Liver (tissue), 9 donors: ENCODE data around the gene HCRT. TPM values are rescaled to one million over a fixed set of nuclear protein-coding genes. Genes with fewer than 3 reads are reported as not detected.

ENCODE experiments used
- DNase-seq: peaks from one replicate; pipeline ENCODE4 v3.0.0-alpha.2; 2017; ENCODE audit warnings: low spot score
- H3K27ac ChIP-seq, 2 donors: one replicate each; pipeline ENCODE4 v1.7.0; 2013; ENCODE audit warnings: inconsistent platforms in 2 of 2, low read length in 2 of 2, control low read depth in 1 of 2, low read depth in 1 of 2, mild to moderate bottlenecking in 1 of 2
- H3K27me3 ChIP-seq, 4 donors: one replicate each; pipeline versions ENCODE4 v1.6.1 to v1.7.0; 2013; ENCODE audit warnings: low read length in 3 of 4, inconsistent platforms in 1 of 4, mild to moderate bottlenecking in 1 of 4, moderate library complexity in 1 of 4; ENCODE audit not compliant: control insufficient read depth in 4 of 4, insufficient read depth in 4 of 4
- H3K36me3 ChIP-seq, 4 donors: one replicate each; pipeline versions ENCODE4 v1.6.1 to v1.7.0; 2013; ENCODE audit warnings: low read length in 3 of 4, mild to moderate bottlenecking in 3 of 4, low read depth in 1 of 4, moderate library complexity in 1 of 4; ENCODE audit not compliant: control insufficient read depth in 4 of 4, insufficient read depth in 3 of 4
- H3K4me1 ChIP-seq, 4 donors: one replicate each; pipeline versions ENCODE4 v1.6.1 to v1.7.0; 2013; ENCODE audit warnings: low read length in 3 of 4, mild to moderate bottlenecking in 3 of 4, moderate library complexity in 1 of 4; ENCODE audit not compliant: control insufficient read depth in 4 of 4, insufficient read depth in 4 of 4
- H3K4me3 ChIP-seq, 3 donors: one replicate each; pipeline versions ENCODE4 v1.6.1 to v1.7.0; 2013; ENCODE audit warnings: low read length in 3 of 3, control low read depth in 1 of 3, low read depth in 1 of 3, mild to moderate bottlenecking in 1 of 3
- H3K9ac ChIP-seq, 2 donors: one replicate each; pipeline ENCODE4 v1.7.0; 2013; ENCODE audit warnings: low read length in 2 of 2, mild to moderate bottlenecking in 2 of 2, moderate library complexity in 2 of 2, control low read depth in 1 of 2, low read depth in 1 of 2
- H3K9me3 ChIP-seq, 4 donors: one replicate each; pipeline versions ENCODE4 v1.6.1 to v1.7.0; 2013; ENCODE audit warnings: low read length in 3 of 4; ENCODE audit not compliant: control insufficient read depth in 4 of 4
- EGR1 ChIP-seq, 2 donors: IDR thresholded peaks; 2 replicates each; pipeline ENCODE4 v1.6.1; 2016 to 2018; ENCODE audit warnings: antibody characterized with exemption in 2 of 2, low read depth in 2 of 2
- FOXA1 ChIP-seq: IDR thresholded peaks from 2 replicates; pipeline ENCODE4 v1.6.1; 2016; ENCODE audit warnings: antibody characterized with exemption
- FOXA2 ChIP-seq: IDR thresholded peaks from 2 replicates; pipeline ENCODE4 v1.6.1; 2016; ENCODE audit warnings: antibody characterized with exemption
- GABPA ChIP-seq, 2 donors: IDR thresholded peaks in 1 of 2; conservative IDR thresholded peaks in 1 of 2; 2 replicates each; pipeline ENCODE4 v1.6.1; 2016; ENCODE audit warnings: antibody characterized with exemption in 2 of 2, mild to moderate bottlenecking in 1 of 2, moderate library complexity in 1 of 2
- HNF4A ChIP-seq, 2 donors: conservative IDR thresholded peaks; 2 replicates each; pipeline ENCODE4 v1.6.1; 2016; ENCODE audit warnings: antibody characterized with exemption in 2 of 2, mild to moderate bottlenecking in 2 of 2
- HNF4G ChIP-seq: IDR thresholded peaks from 2 replicates; pipeline ENCODE4 v1.6.1; 2016; ENCODE audit warnings: antibody characterized with exemption
- JUND ChIP-seq, 2 donors: IDR thresholded peaks; 2 replicates each; pipeline ENCODE4 v1.6.1; 2016; ENCODE audit warnings: antibody characterized with exemption in 2 of 2
- NR2F2 ChIP-seq: IDR thresholded peaks from 2 replicates; pipeline ENCODE4 v1.6.1; 2016; ENCODE audit warnings: antibody characterized with exemption
- RAD21 ChIP-seq, 2 donors: IDR thresholded peaks; 2 replicates each; pipeline ENCODE4 v1.6.1; 2016; ENCODE audit warnings: antibody characterized with exemption in 2 of 2, mild to moderate bottlenecking in 2 of 2
- RXRA ChIP-seq, 2 donors: IDR thresholded peaks; 2 replicates each; pipeline ENCODE4 v1.6.1; 2017 to 2018; ENCODE audit warnings: antibody characterized with exemption in 2 of 2, mild to moderate bottlenecking in 1 of 2
- SP1 ChIP-seq: IDR thresholded peaks from 2 replicates; pipeline ENCODE4 v1.6.1; 2018; ENCODE audit warnings: antibody characterized with exemption, mild to moderate bottlenecking
- TAF1 ChIP-seq: conservative IDR thresholded peaks from 2 replicates; pipeline ENCODE4 v1.6.1; 2016; ENCODE audit warnings: antibody characterized with exemption, mild to moderate bottlenecking
- YY1 ChIP-seq: IDR thresholded peaks from 2 replicates; pipeline ENCODE4 v1.6.1; 2016; ENCODE audit warnings: antibody characterized with exemption, mild to moderate bottlenecking
- WGBS: extraction: QIAGEN DNeasy Blood & Tissue Kit; methylation state at CpG from one replicate; pipeline ENCODE4 v1.1.7; 2013; 5-methylcytosine and 5-hydroxymethylcytosine counted together
- polyA plus RNA-seq, 2 donors: library from polyadenylated mRNA; stranded (reverse) in 1 of 2; unstranded in 1 of 2; fragments of 200-250 nt in 1 of 2; fragments of >200 nt in 1 of 2; fragmentation: Nextera tagmentation in 1 of 2; extraction: Ambion mirVana in 1 of 2; gene quantifications; one replicate each; pipeline versions ENCODE4 v1.2.1 to v1.2.3, GENCODE V29; 2013 to 2015
- total RNA-seq, 2 donors: library from RNA; depleted of rRNA; stranded (reverse); fragments of >200 nt; gene quantifications; one replicate each; pipeline ENCODE4 v1.2.3, GENCODE V29; 2014
- TF ChIP-seq, protein P1 (sequence below): fragments of 150-350 bp; IDR thresholded peaks from 2 replicates; pipeline ENCODE4 v1.5.1; 2017; ENCODE audit warnings: improper control_type of control experiment, low read depth, low read length; ENCODE audit not compliant: missing input control
- TF ChIP-seq, protein P2 (sequence below): IDR thresholded peaks from 2 replicates; pipeline ENCODE4 v1.6.1; 2016; ENCODE audit warnings: antibody characterized with exemption
- TF ChIP-seq, protein P3 (sequence below): IDR thresholded peaks from 2 replicates; pipeline ENCODE4 v1.6.1; 2016; ENCODE audit warnings: antibody characterized with exemption
- TF ChIP-seq, protein P4 (sequence below): IDR thresholded peaks from 2 replicates; pipeline ENCODE4 v1.6.1; 2016; ENCODE audit warnings: antibody characterized with exemption
- TF ChIP-seq, protein P5 (sequence below): IDR thresholded peaks from 2 replicates; pipeline ENCODE4 v1.6.1; 2016; ENCODE audit warnings: antibody characterized with exemption, mild to moderate bottlenecking
- donor health status: healthy.
- donor health status: healthy.
- donor health status: healthy.
- donor health status: healthy.
- donor health status: healthy.

The HCRT gene
- total and polyA plus RNA-seq, 4 donors, result not detected

DNA sequence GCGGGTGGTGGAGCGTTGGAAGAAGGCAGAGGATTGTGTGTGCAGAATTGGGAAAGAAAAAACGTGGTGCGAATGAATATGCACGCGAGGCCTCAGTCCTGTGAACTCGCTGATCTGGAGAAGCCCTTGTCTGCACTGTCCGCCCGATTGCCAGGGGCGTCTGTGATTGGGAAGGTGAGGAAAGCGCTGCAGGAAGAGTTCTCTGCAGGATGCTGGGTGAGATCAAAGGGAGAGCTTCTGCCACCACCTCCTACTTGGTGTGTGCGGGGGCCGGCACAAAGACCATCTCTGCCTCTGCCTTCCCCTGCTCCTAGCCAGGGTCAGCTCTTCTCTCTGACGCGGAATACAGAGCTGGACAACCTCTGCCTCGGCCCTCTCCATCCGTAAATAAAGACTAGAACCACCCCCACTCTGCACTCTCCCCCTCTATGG is 29.6 kb downstream of the HCRT start:
- Histone ChIP-seq H3K4me1 (peaks cover 0 to 22% (median 17%) of the 10 kb centered on the region in 4 donors), H3K9me3 (no peaks in the 10 kb centered on the region), H3K9ac (no peak overlapping the region), H3K4me3 (peak overlapping the region in 2 of 3 donors; percentile 32 to 58), H3K27me3 (no peaks in the 10 kb centered on the region), H3K27ac (no peak overlapping the region), H3K36me3 (no peaks in the 10 kb centered on the region)
- 50% methylated on average over 17 of the region's 17 CpGs for WGBS
- TF ChIP-seq FOXA1 (no peak), GABPA (IDR thresholded peaks at IDR 0.05 in 1 of 2, conservative IDR thresholded peaks at IDR 0.05 in 1 of 2) (no peak), RAD21 (IDR thresholded peaks at IDR 0.05) (no peak), HNF4A (conservative IDR thresholded peaks at IDR 0.05) (no peak), RXRA (IDR thresholded peaks at IDR 0.05) (no peak), NR2F2 (no peak), FOXA2 (no peak), EGR1 (IDR thresholded peaks at IDR 0.05; ENCODE audit: low read depth in 2 of 2) (no peak), JUND (IDR thresholded peaks at IDR 0.05) (no peak), YY1 (no peak), HNF4G (no peak), TAF1 (no peak), SP1 (no peak)
- TF ChIP-seq, protein P1, sequence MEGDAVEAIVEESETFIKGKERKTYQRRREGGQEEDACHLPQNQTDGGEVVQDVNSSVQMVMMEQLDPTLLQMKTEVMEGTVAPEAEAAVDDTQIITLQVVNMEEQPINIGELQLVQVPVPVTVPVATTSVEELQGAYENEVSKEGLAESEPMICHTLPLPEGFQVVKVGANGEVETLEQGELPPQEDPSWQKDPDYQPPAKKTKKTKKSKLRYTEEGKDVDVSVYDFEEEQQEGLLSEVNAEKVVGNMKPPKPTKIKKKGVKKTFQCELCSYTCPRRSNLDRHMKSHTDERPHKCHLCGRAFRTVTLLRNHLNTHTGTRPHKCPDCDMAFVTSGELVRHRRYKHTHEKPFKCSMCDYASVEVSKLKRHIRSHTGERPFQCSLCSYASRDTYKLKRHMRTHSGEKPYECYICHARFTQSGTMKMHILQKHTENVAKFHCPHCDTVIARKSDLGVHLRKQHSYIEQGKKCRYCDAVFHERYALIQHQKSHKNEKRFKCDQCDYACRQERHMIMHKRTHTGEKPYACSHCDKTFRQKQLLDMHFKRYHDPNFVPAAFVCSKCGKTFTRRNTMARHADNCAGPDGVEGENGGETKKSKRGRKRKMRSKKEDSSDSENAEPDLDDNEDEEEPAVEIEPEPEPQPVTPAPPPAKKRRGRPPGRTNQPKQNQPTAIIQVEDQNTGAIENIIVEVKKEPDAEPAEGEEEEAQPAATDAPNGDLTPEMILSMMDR, result no peak
- TF ChIP-seq, protein P2, sequence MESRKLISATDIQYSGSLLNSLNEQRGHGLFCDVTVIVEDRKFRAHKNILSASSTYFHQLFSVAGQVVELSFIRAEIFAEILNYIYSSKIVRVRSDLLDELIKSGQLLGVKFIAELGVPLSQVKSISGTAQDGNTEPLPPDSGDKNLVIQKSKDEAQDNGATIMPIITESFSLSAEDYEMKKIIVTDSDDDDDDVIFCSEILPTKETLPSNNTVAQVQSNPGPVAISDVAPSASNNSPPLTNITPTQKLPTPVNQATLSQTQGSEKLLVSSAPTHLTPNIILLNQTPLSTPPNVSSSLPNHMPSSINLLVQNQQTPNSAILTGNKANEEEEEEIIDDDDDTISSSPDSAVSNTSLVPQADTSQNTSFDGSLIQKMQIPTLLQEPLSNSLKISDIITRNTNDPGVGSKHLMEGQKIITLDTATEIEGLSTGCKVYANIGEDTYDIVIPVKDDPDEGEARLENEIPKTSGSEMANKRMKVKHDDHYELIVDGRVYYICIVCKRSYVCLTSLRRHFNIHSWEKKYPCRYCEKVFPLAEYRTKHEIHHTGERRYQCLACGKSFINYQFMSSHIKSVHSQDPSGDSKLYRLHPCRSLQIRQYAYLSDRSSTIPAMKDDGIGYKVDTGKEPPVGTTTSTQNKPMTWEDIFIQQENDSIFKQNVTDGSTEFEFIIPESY, result no peak
- TF ChIP-seq, protein P3, sequence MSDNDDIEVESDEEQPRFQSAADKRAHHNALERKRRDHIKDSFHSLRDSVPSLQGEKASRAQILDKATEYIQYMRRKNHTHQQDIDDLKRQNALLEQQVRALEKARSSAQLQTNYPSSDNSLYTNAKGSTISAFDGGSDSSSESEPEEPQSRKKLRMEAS, result no peak
- TF ChIP-seq, protein P4, sequence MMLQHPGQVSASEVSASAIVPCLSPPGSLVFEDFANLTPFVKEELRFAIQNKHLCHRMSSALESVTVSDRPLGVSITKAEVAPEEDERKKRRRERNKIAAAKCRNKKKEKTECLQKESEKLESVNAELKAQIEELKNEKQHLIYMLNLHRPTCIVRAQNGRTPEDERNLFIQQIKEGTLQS, result no peak
- TF ChIP-seq, protein P5, sequence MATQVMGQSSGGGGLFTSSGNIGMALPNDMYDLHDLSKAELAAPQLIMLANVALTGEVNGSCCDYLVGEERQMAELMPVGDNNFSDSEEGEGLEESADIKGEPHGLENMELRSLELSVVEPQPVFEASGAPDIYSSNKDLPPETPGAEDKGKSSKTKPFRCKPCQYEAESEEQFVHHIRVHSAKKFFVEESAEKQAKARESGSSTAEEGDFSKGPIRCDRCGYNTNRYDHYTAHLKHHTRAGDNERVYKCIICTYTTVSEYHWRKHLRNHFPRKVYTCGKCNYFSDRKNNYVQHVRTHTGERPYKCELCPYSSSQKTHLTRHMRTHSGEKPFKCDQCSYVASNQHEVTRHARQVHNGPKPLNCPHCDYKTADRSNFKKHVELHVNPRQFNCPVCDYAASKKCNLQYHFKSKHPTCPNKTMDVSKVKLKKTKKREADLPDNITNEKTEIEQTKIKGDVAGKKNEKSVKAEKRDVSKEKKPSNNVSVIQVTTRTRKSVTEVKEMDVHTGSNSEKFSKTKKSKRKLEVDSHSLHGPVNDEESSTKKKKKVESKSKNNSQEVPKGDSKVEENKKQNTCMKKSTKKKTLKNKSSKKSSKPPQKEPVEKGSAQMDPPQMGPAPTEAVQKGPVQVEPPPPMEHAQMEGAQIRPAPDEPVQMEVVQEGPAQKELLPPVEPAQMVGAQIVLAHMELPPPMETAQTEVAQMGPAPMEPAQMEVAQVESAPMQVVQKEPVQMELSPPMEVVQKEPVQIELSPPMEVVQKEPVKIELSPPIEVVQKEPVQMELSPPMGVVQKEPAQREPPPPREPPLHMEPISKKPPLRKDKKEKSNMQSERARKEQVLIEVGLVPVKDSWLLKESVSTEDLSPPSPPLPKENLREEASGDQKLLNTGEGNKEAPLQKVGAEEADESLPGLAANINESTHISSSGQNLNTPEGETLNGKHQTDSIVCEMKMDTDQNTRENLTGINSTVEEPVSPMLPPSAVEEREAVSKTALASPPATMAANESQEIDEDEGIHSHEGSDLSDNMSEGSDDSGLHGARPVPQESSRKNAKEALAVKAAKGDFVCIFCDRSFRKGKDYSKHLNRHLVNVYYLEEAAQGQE, result no peak
- no peak for DNase-seq
